Calu3 (cell line): ENCODE data around the gene BRAT1. TPM values are rescaled to one million over a fixed set of nuclear protein-coding genes. Genes with fewer than 3 reads are reported as not detected.

Source experiments
- BruUV-seq: library from RNA; stranded (reverse); fragments of 400-500 nt; replicated peaks from 2 replicates; lab custom pipeline; 2021; lab: Mats Ljungman, UMichigan
- CTCF ChIA-PET: fragments of 300-600 bp; sonication (Branson Sonifier 250); formaldehyde crosslinking; loops from one replicate; lab custom pipeline; 2022; ENCODE audit warnings: antibody characterized with exemption; lab: Charles Lee
- DNase-seq: peaks from one replicate; pipeline ENCODE4 v3.0.0; 2022
- H3K27ac Mint-ChIP-seq: one replicate; pipeline ENCODE4 v1.8.0; 2022; ENCODE audit warnings: mixed read lengths; ENCODE audit not compliant: unreplicated experiment
- H3K27me3 Mint-ChIP-seq: one replicate; pipeline ENCODE4 v1.8.0; 2022; ENCODE audit warnings: mixed read lengths; ENCODE audit not compliant: unreplicated experiment
- H3K36me3 Mint-ChIP-seq: one replicate; pipeline ENCODE4 v1.8.0; 2022; ENCODE audit warnings: mild to moderate bottlenecking, moderate library complexity, mixed read lengths; ENCODE audit not compliant: insufficient read depth, unreplicated experiment
- H3K4me1 Mint-ChIP-seq: one replicate; pipeline ENCODE4 v1.8.0; 2022; ENCODE audit warnings: mild to moderate bottlenecking, low read depth, mixed read lengths; ENCODE audit not compliant: unreplicated experiment
- H3K4me3 Mint-ChIP-seq: one replicate; pipeline ENCODE4 v1.8.0; 2022; ENCODE audit warnings: mild to moderate bottlenecking, low read depth, moderate library complexity, mixed read lengths; ENCODE audit not compliant: unreplicated experiment
- H3K9me3 Mint-ChIP-seq: one replicate; pipeline ENCODE4 v1.8.0; 2022; ENCODE audit warnings: low read depth, mixed read lengths; ENCODE audit not compliant: unreplicated experiment
- intact Hi-C: fragments of 100-400 bp; cut with micrococcal nuclease; formaldehyde crosslinking; loops from one replicate; pipeline ENCODE4 v1.10.0; 2022; ENCODE audit not compliant: unreplicated experiment
- total RNA-seq: library from RNA; stranded (reverse); gene quantifications from 2 replicates; pipeline ENCODE4 v1.2.3, GENCODE V29; 2022
- TF ChIP-seq, protein P1 (sequence below): fragments of 200-600 bp; IDR thresholded peaks from one replicate; pipeline ENCODE4 v1.8.0; 2022; ENCODE audit warnings: antibody characterized with exemption; ENCODE audit not compliant: unreplicated experiment

BRAT1 gene
- total RNA-seq, 1 experiment from 2014 or later: 59.6 TPM

- peaks cover 98% of the 10 kb centered on the region for H3K36me3 Mint-ChIP-seq
- intact Hi-C loops: no loop called here
- no peaks in the 10 kb centered on the region for H3K27me3 Mint-ChIP-seq
- H3K4me1 Mint-ChIP-seq: peaks cover 63% of the 10 kb centered on the region
- CTCF ChIA-PET: interaction anchor here (0.5 to 1.3 kb wide), 3 partner anchors 28 to 75 kb away, joined by 3 to 4 read pairs (median 3); no protein-coding TSS in a partner anchor
- H3K9me3 Mint-ChIP-seq: no peaks in the 10 kb centered on the region
- H3K4me3 Mint-ChIP-seq: peak overlapping the region; percentile 18
- TF ChIP-seq, protein P1, sequence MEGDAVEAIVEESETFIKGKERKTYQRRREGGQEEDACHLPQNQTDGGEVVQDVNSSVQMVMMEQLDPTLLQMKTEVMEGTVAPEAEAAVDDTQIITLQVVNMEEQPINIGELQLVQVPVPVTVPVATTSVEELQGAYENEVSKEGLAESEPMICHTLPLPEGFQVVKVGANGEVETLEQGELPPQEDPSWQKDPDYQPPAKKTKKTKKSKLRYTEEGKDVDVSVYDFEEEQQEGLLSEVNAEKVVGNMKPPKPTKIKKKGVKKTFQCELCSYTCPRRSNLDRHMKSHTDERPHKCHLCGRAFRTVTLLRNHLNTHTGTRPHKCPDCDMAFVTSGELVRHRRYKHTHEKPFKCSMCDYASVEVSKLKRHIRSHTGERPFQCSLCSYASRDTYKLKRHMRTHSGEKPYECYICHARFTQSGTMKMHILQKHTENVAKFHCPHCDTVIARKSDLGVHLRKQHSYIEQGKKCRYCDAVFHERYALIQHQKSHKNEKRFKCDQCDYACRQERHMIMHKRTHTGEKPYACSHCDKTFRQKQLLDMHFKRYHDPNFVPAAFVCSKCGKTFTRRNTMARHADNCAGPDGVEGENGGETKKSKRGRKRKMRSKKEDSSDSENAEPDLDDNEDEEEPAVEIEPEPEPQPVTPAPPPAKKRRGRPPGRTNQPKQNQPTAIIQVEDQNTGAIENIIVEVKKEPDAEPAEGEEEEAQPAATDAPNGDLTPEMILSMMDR: no peak
- DNase-seq: no peak
- no peak overlapping the region for H3K27ac Mint-ChIP-seq
- BruUV-seq: no TSS peak
These were observed 29.4 kb downstream of the BRAT1 start for GRCh38 chr7:2525658-2526630.

- Mint-ChIP-seq H3K27ac (peak overlapping the region; percentile 77), H3K9me3 (no peaks in the 10 kb centered on the region), H3K27me3 (no peaks in the 10 kb centered on the region), H3K36me3 (peaks cover 98% of the 10 kb centered on the region), H3K4me3 (peak overlapping the region; percentile 18), H3K4me1 (peaks cover 54% of the 10 kb centered on the region)
- CTCF ChIA-PET: interaction anchor here (1.3 kb wide), 1 partner anchor 56 kb away, joined by 4 read pairs; no protein-coding TSS in a partner anchor
- TF ChIP-seq, protein P1: no peak
- no peak for DNase-seq
- BruUV-seq: no TSS peak
- intact Hi-C loops: loop anchor here (5.0 kb wide), 3 partner anchors 32 to 48 kb away; partner anchors contain the start of genes BRAT1, GRIFIN and IQCE
These were observed 30.3 kb downstream of the BRAT1 start for GRCh38 chr7:2524808-2525657.

GRCh38 chr7:2523941-2524807, 31.1 kb downstream of the BRAT1 start:
- intact Hi-C loops: loop anchor here (5.0 kb wide), 3 partner anchors 33 to 48 kb away; partner anchors contain the start of genes BRAT1, GRIFIN and IQCE
- peak; percentile 99 for DNase-seq
- Mint-ChIP-seq H3K27me3 (no peaks in the 10 kb centered on the region), H3K27ac (peak overlapping the region; percentile 77), H3K36me3 (peaks cover 91% of the 10 kb centered on the region), H3K9me3 (no peaks in the 10 kb centered on the region), H3K4me1 (peaks cover 46% of the 10 kb centered on the region), H3K4me3 (peak overlapping the region; percentile 99)
- BruUV-seq: no TSS peak
- CTCF ChIA-PET: interaction anchor here (0.7 to 1.7 kb wide), 6 partner anchors 45 to 114 kb away, joined by 3 to 8 read pairs (median 4); no protein-coding TSS in a partner anchor
- TF ChIP-seq, protein P1: no peak
